Ectodermal cell (in vitro differentiated cells): ENCODE data around the gene UCP2.

ENCODE experiments used
- H3K27ac ChIP-seq: 2 replicates; pipeline ENCODE4 v1.7.0; 2013; ENCODE audit warnings: mild to moderate bottlenecking, low read depth, low read length; ENCODE audit not compliant: insufficient read depth, poor library complexity, severe bottlenecking
- H3K27me3 ChIP-seq: 2 replicates; pipeline ENCODE4 v1.7.0; 2013; ENCODE audit warnings: mild to moderate bottlenecking, low read length; ENCODE audit not compliant: insufficient read depth, control insufficient read depth, poor library complexity, severe bottlenecking
- H3K36me3 ChIP-seq: one replicate; pipeline ENCODE4 v1.7.0; 2013; ENCODE audit warnings: low read length; ENCODE audit not compliant: control insufficient read depth, insufficient read depth
- H3K4me1 ChIP-seq: one replicate; pipeline ENCODE4 v1.7.0; 2013; ENCODE audit warnings: low read length; ENCODE audit not compliant: control insufficient read depth, insufficient read depth
- H3K4me3 ChIP-seq: 2 replicates; pipeline ENCODE4 v1.7.0; 2013; ENCODE audit warnings: low read depth, low read length, control low read depth; ENCODE audit not compliant: insufficient read depth
- H3K9me3 ChIP-seq: 2 replicates; pipeline ENCODE4 v1.7.0; 2013; ENCODE audit warnings: mild to moderate bottlenecking, low read length, moderate library complexity; ENCODE audit not compliant: control insufficient read depth
- WGBS, 2 experiments: methylation state at CpG; one replicate each; pipeline ENCODE4 v1.1.7; 2013; ENCODE audit warnings: missing lambda C conversion rate in 2 of 2; 5-methylcytosine and 5-hydroxymethylcytosine counted together

Gene UCP2

DNA sequence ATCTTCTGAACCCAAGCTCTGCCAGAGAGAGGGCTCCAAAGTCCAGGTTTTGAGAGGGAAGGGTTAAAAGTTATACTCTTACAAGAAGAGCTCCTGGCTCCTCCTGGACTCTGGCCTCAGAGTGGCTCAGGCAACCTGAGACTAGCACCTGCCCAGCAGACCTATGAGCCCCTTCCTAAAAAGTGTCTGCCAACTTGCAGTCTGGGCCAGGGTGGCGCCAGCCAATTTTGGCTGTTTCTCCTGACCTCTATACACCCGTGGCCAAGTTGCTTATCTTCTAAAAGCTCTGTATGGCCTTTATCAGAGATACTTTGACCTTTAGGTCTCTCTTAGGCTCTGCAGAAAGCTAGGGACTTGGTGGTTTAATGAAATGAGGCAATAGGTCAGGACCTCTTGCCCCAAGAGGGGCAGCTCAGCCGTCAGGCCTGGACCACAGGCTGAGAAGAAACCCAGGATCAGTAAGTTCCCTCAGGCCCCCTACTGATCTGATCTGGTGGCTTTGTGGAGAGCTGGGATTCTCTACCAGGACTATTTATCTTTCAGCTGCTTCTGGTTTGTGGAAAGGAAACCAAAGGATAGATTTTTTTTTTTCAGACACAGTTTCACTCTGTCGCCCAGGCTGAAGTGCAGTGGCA, 36.6 kb upstream of the UCP2 start:
- Histone ChIP-seq H3K4me1 (peaks cover 8% of the 10 kb centered on the region), H3K36me3 (peaks cover 10% of the 10 kb centered on the region), H3K27ac (no peak overlapping the region), H3K4me3 (no peak overlapping the region), H3K9me3 (no peaks in the 10 kb centered on the region), H3K27me3 (no peaks in the 10 kb centered on the region)
- WGBS, 2 experiments: 78 to 80% methylated on average over 4 of the region's 4 CpGs

DNA sequence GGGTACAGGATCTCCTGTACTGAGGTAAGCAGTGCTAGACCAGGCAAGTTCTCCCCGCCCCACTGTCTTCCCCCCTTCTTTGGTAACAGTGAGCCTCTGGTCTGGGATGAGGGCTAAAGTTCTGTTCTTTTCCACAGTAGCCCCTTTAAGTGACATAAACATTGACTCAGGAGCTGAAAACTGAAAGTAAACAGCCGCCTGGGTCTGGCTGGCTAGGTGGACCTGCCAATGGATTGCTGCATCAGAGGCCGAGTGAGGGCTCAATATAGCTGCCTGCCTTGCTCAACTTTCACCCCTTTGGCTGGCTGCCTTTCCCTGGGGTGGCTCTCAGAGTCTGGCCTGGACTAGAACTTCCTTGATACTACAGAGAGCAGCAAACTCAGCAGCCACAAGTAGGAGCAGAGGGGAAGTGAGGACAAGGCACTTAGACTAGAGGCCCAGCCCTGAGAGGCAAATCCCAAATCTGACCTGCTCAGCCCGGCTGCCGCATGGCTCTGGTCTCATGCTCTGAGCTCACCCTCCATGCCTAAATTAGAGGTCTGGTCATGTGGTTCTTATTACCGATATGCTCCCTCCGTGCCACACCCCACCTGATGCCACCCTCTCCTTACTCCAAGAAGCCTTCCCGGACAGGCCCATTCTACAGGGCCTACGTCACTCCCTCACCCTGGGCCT, 35.8 kb upstream of the UCP2 start:
- no peaks in the 10 kb centered on the region for H3K27me3 ChIP-seq
- H3K4me3 ChIP-seq: no peak overlapping the region
- H3K27ac ChIP-seq: no peak overlapping the region
- peaks cover 10% of the 10 kb centered on the region for H3K36me3 ChIP-seq
- H3K9me3 ChIP-seq: no peaks in the 10 kb centered on the region
- H3K4me1 ChIP-seq: peaks cover 8% of the 10 kb centered on the region
- 95 to 96% methylated on average over 9 of the region's 9 CpGs for WGBS, 2 experiments

GRCh38 chr11:74017631-74018030, 35.0 kb upstream of the UCP2 start:
- H3K27me3 ChIP-seq: no peaks in the 10 kb centered on the region
- H3K4me1 ChIP-seq: peaks cover 8% of the 10 kb centered on the region
- H3K36me3 ChIP-seq: peaks cover 10% of the 10 kb centered on the region
- WGBS, 2 experiments: 93 to 97% methylated on average over 3 of the region's 3 CpGs
- H3K4me3 ChIP-seq: no peak overlapping the region
- H3K27ac ChIP-seq: no peak overlapping the region
- no peaks in the 10 kb centered on the region for H3K9me3 ChIP-seq

DNA sequence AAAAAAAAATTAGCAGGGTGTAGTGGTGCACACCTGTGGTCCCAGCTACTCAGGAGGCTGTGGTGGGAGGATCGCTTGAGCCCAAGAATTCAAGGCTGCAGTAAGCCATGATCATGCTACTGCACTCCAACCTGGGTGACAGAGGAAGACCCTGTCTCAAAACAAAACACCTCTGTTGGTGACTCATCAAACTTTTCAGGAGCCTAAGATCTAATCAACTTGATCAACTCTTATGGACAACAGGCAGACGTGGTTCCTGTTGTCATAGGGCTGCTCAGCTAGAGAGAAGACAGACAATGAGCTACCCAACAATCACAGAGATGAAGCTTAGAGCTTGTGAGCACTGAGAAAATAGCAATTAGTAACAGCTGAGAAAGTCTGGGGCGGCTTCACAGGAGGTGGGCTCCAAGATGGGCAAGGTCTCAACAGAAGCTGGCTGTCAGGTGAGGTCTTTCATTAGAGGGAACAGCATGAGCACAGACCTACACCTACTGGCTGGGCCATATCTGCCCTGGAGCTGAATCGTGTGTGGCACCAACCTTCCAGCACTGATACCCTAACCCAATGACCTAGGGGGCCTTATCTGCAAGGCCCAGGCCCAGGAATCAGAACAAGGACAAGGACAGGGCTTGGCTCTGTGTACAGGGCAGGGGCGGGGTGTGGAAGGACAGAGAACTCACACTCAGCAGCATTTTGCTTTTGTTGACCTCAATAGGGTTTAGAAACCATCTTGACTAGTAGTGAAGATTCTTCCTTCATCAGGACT, 33.5 kb upstream of the UCP2 start:
- H3K27ac ChIP-seq: no peak overlapping the region
- H3K36me3 ChIP-seq: peaks cover 10% of the 10 kb centered on the region
- H3K4me1 ChIP-seq: peaks cover 8% of the 10 kb centered on the region
- H3K9me3 ChIP-seq: no peaks in the 10 kb centered on the region
- H3K27me3 ChIP-seq: no peaks in the 10 kb centered on the region
- 93 to 94% methylated on average over 5 of the region's 5 CpGs for WGBS, 2 experiments
- no peak overlapping the region for H3K4me3 ChIP-seq

- H3K9me3 ChIP-seq: no peaks in the 10 kb centered on the region
- H3K4me3 ChIP-seq: no peak overlapping the region
- peaks cover 4% of the 10 kb centered on the region for H3K4me1 ChIP-seq
- no peak overlapping the region for H3K27ac ChIP-seq
- peaks cover 10% of the 10 kb centered on the region for H3K36me3 ChIP-seq
- no peaks in the 10 kb centered on the region for H3K27me3 ChIP-seq
- 93 to 96% methylated on average over 2 of the region's 2 CpGs for WGBS, 2 experiments
Measured at GRCh38 chr11:74014880-74015279, 32.2 kb upstream of the UCP2 start.

- Histone ChIP-seq H3K27ac (no peak overlapping the region), H3K4me1 (no peaks in the 10 kb centered on the region), H3K9me3 (no peaks in the 10 kb centered on the region), H3K36me3 (peaks cover 8% of the 10 kb centered on the region), H3K27me3 (no peaks in the 10 kb centered on the region), H3K4me3 (no peak overlapping the region)
- 96% methylated on average over 8 of the region's 8 CpGs for WGBS, 2 experiments
Measured at GRCh38 chr11:74013141-74013540, 30.5 kb upstream of the UCP2 start.

DNA sequence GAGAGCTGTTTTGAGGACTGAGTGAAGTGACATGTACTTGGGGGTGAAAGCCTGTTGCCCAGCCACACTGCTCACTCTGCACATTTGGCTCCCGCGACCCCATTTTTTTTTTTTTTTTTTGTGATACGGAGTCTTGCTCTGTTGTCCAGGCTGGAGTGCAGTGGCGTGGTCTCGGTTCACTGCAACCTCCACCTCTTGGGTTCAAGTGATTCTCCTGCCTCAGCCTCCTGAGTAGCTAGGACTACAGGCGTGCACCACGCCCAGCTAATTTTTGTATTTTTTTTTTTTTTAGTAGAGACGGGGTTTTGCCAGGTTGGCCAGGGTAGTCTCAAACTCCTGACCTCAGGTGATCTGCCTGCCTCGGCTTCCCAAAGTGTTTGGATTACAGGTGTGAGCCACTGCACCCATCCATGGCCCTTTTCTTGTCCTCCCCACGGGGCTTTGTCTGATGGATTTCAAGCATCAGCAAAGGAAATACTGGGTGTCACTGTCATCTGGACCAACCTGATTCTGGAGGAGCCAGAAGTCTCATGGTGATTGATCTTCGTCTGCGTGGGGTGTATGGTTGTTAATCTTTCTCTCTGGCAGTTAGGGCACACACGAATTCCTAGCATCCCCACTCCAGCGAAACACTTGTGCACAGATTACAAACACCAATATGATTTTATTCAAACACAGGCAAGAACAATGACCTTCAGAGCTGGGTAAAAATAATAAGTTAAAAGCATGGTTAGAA, 29.6 kb upstream of the UCP2 start:
- Histone ChIP-seq H3K9me3 (no peaks in the 10 kb centered on the region), H3K36me3 (peaks cover 5% of the 10 kb centered on the region), H3K27me3 (no peaks in the 10 kb centered on the region), H3K4me1 (no peaks in the 10 kb centered on the region), H3K4me3 (no peak overlapping the region), H3K27ac (no peak overlapping the region)
- 92 to 94% methylated on average over 13 to 14 of the region's 14 CpGs for WGBS, 2 experiments

DNA sequence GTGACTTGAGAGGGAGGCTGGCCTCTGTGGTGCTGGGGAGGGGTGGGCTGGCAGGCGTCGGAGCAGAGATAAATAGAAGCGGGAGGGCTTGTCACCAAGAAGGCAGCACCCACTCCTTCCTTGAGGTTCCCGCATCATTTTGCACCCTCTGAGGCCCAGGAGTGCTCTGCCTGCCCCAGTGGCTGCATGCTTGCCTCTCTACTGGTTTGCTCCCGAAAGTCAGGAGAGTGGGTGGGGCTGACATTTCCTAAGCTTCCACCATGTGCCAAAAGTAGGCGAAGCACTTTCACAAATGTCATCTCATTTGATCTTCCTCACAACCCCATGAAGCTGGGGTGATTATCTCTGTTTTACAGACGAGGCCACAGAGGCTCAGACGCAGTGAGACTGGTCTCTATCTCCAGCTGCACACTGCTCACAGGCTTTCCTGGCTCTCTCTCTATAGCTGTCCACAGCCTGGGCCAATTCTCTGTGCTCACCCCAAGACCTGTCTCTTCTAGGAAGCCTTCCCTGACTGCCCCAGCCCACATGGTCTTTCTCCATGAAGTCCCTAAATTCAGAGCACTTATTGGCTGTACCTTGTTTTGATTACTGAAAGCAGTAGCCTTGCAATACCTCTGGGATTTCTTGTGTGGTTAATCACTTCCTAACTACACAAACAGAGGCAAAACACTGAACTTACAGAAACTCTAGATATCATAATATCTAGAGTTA, 28.9 kb upstream of the UCP2 start:
- Histone ChIP-seq H3K4me1 (no peaks in the 10 kb centered on the region), H3K36me3 (peaks cover 5% of the 10 kb centered on the region), H3K9me3 (no peaks in the 10 kb centered on the region), H3K27ac (no peak overlapping the region), H3K4me3 (no peak overlapping the region), H3K27me3 (no peaks in the 10 kb centered on the region)
- 92 to 94% methylated on average over 8 of the region's 8 CpGs for WGBS, 2 experiments

- H3K27me3 ChIP-seq: no peaks in the 10 kb centered on the region
- no peak overlapping the region for H3K27ac ChIP-seq
- H3K4me3 ChIP-seq: no peak overlapping the region
- no peaks in the 10 kb centered on the region for H3K4me1 ChIP-seq
- H3K9me3 ChIP-seq: no peaks in the 10 kb centered on the region
- 91 to 94% methylated on average over 9 of the region's 9 CpGs for WGBS, 2 experiments
- no peaks in the 10 kb centered on the region for H3K36me3 ChIP-seq
Measured at GRCh38 chr11:74010306-74011300, 28.0 kb upstream of the UCP2 start.
